GM12878 (cell line): ENCODE measurements around the gene MIPOL1. TPM values are rescaled to one million over a fixed set of nuclear protein-coding genes. Genes with fewer than 3 reads are reported as not detected.

Experiments used
- ATAC-seq: fragments of 200-7000 bp; cut with Tn5 transposase; 3 replicates; pipeline ENCODE4 v1.9.1; 2020; ENCODE audit warnings: mild to moderate bottlenecking, moderate library complexity
- BruUV-seq: library from RNA; stranded (reverse); fragments of 400-500 nt; replicated peaks from 2 replicates; lab custom pipeline; 2021; lab: Mats Ljungman, UMichigan
- CTCF ChIA-PET: fragments of 300-600 bp; sonication (Branson Sonifier 250); formaldehyde crosslinking; extraction: SDS; loops from one replicate; lab custom pipeline; 2021; ENCODE audit warnings: inconsistent platforms; lab: Yijun Ruan, JAX
- POLR2A ChIA-PET: fragments of 350-600 bp; formaldehyde crosslinking; extraction: SDS; loops from one replicate; lab custom pipeline; 2021; ENCODE audit warnings: inconsistent platforms; lab: Charles Lee
- RAD21 ChIA-PET: fragments of 300-600 bp; sonication (Branson Sonifier 250); formaldehyde crosslinking; loops from one replicate; lab custom pipeline; 2023; ENCODE audit warnings: antibody characterized with exemption; ENCODE audit not compliant: unreplicated experiment; lab: Charles Lee
- SMC1A ChIA-PET: fragments of 300-600 bp; sonication (Branson Sonifier 250); formaldehyde crosslinking; loops from one replicate; lab custom pipeline; 2023; ENCODE audit not compliant: unreplicated experiment, uncharacterized antibody; lab: Charles Lee
- DNase-seq: peaks from one replicate; pipeline ENCODE4 v3.0.0-alpha.2; 2011; ENCODE audit warnings: low read depth, low spot score
- FAIRE-seq: peaks from 3 replicates; lab custom pipeline; 2011; peaks lifted over from hg19 to GRCh38; lab: Jason Lieb, UNC
- H2AFZ ChIP-seq: 2 replicates; pipeline ENCODE4 v1.6.0; 2011; ENCODE audit warnings: low read depth, low read length, control low read depth; ENCODE audit not compliant: control insufficient read depth
- H3K27ac ChIP-seq: 2 replicates; pipeline ENCODE4 v1.5.1; 2011; ENCODE audit warnings: control low read depth; ENCODE audit not compliant: control insufficient read depth, insufficient read depth
- H3K27me3 ChIP-seq, 2 experiments: replicated peaks in 1 of 2; 2 replicates each; pipeline versions ENCODE4 v1.6.0 to v1.6.1; 2011; ENCODE audit warnings: low read length in 1 of 2; ENCODE audit not compliant: control insufficient read depth in 2 of 2, insufficient read depth in 2 of 2
- H3K36me3 ChIP-seq, 2 experiments: 2 replicates each; pipeline ENCODE4 v1.5.1; 2011; ENCODE audit warnings: low read length in 1 of 2; ENCODE audit not compliant: control insufficient read depth in 2 of 2, insufficient read depth in 2 of 2
- H3K4me1 ChIP-seq: 2 replicates; pipeline ENCODE4 v1.6.1; 2011; ENCODE audit warnings: mild to moderate bottlenecking, low read length, moderate library complexity, mixed read lengths; ENCODE audit not compliant: control insufficient read depth, insufficient read depth
- H3K4me2 ChIP-seq: 2 replicates; pipeline ENCODE4 v1.6.0; 2011; ENCODE audit warnings: control low read depth; ENCODE audit not compliant: control insufficient read depth, insufficient read depth
- H3K4me3 ChIP-seq: fragments of 200-600 bp; sonication (generic); 2 replicates; pipeline ENCODE4 v1.5.1; 2016
- H3K79me2 ChIP-seq: 2 replicates; pipeline ENCODE4 v1.6.0; 2011; ENCODE audit warnings: low read length; ENCODE audit not compliant: control insufficient read depth, insufficient read depth
- H3K9ac ChIP-seq: 2 replicates; pipeline ENCODE4 v1.8.0; 2011; ENCODE audit warnings: low read length, control low read depth, mixed read lengths; ENCODE audit not compliant: control insufficient read depth, insufficient read depth
- H3K9me3 ChIP-seq: replicated peaks from 3 replicates; pipeline ENCODE4 v1.5.1; 2011; ENCODE audit warnings: mild to moderate bottlenecking, low read length; ENCODE audit not compliant: control insufficient read depth, insufficient read depth
- H4K20me1 ChIP-seq: 2 replicates; pipeline ENCODE4 v1.6.0; 2011; ENCODE audit not compliant: control insufficient read depth, insufficient read depth
- CBFB ChIP-seq: IDR thresholded peaks from 2 replicates; pipeline ENCODE4 v1.6.1; 2016; ENCODE audit warnings: antibody characterized with exemption, low read depth
- CBX3 ChIP-seq: fragments of 200-600 bp; sonication (generic); IDR thresholded peaks from 2 replicates; pipeline ENCODE4 v1.6.1; 2016; ENCODE audit warnings: low read depth, borderline replicate concordance
- EED ChIP-seq: sonication (generic); IDR thresholded peaks from 2 replicates; pipeline ENCODE4 v1.6.1; 2016; ENCODE audit warnings: antibody characterized with exemption, low read depth
- EP300 ChIP-seq, 2 experiments: fragments of 150-350 bp in 1 of 2; IDR thresholded peaks; 2 replicates each; pipeline ENCODE4 v1.6.1; 2011 to 2012; ENCODE audit warnings: low read depth in 2 of 2, low read length in 2 of 2, borderline replicate concordance in 1 of 2, improper control_type of control experiment in 1 of 2, inconsistent platforms in 1 of 2; ENCODE audit not compliant: control insufficient read depth in 1 of 2
- HDAC6 ChIP-seq: fragments of 200-600 bp; sonication (generic); IDR thresholded peaks from one replicate; pipeline ENCODE4 v1.8.0; 2017; ENCODE audit warnings: antibody characterized with exemption; ENCODE audit not compliant: unreplicated experiment
- HSF1 ChIP-seq: fragments of 150-350 bp; IDR thresholded peaks from 2 replicates; pipeline ENCODE4 v1.6.1; 2014; ENCODE audit warnings: mild to moderate bottlenecking, low read depth, low read length
- NFYB ChIP-seq: IDR thresholded peaks from 2 replicates; pipeline ENCODE4 v1.6.1; 2011; ENCODE audit warnings: low read depth, mild to moderate bottlenecking, low read length, improper control_type of control experiment, moderate library complexity; ENCODE audit not compliant: insufficient read depth
- SIX5 ChIP-seq: IDR thresholded peaks from 2 replicates; pipeline ENCODE4 v1.6.1; 2011; ENCODE audit warnings: mild to moderate bottlenecking, low read depth, low read length, moderate library complexity; ENCODE audit not compliant: severe bottlenecking
- WGBS: methylation state at CpG from one replicate; pipeline ENCODE4 v1.1.6; 2016; ENCODE audit warnings: low lambda C conversion rate; ENCODE audit not compliant: insufficient replicate concordance, insufficient coverage; ENCODE audit errors: missing lambda C conversion rate; 5-methylcytosine and 5-hydroxymethylcytosine counted together
- in situ Hi-C: fragments of 300-500 bp; cut with MboI; formaldehyde crosslinking; loops from 9 replicates; pipeline ENCODE4 v1.14.3; 2018; ENCODE audit warnings: mixed read lengths
- intact Hi-C: fragments of 100-400 bp; cut with micrococcal nuclease; formaldehyde crosslinking; loops from one replicate; pipeline ENCODE4 v1.14.2; 2022; ENCODE audit not compliant: unreplicated experiment
- polyA plus RNA-seq, 11 experiments: library from polyadenylated mRNA; depleted of rRNA in 4 of 11; unstranded in 6 of 11; stranded (reverse) in 5 of 11; fragments of >200 nt; fragmentation: Nextera tagmentation in 4 of 11; fragmentation: Illumina TruSeq in 1 of 11; extraction: Ambion mirVana in 4 of 11; extraction: Trizol in 1 of 11; gene quantifications; 1 replicate in 1 of 11; 2 replicates in 10 of 11; pipeline versions ENCODE4 v1.2.1 to v1.2.3, GENCODE V29; 2011 to 2016; ENCODE audit warnings: inconsistent platforms in 2 of 11, missing spikeins in 2 of 11, low read depth in 1 of 11
- total RNA-seq, 4 experiments: library from RNA; depleted of rRNA in 3 of 4; stranded (reverse); fragments of >200 nt in 3 of 4; fragmentation: Illumina TruSeq in 1 of 4; extraction: Trizol in 1 of 4; gene quantifications; 2 replicates each; pipeline versions ENCODE4 v1.2.1 to v1.2.3, GENCODE V29; 2013 to 2021

Gene MIPOL1
- total and polyA plus RNA-seq, 10 of the 15 experiments (the other 5 are each of a cell fraction or from before 2014, with no cell fraction given) = 0.06 TPM; not detected in 9

- no peaks in the 10 kb centered on the region for H3K79me2 ChIP-seq
- RAD21 ChIA-PET = no interaction called here
- 6% methylated on average over 6 of the region's 6 CpGs for WGBS
- in situ Hi-C loops (no loop called here), intact Hi-C loops (no loop called here)
- H3K36me3 ChIP-seq = no peaks in the 10 kb centered on the region
- POLR2A ChIA-PET = no interaction called here
- TF ChIP-seq CBX3 (no peak), EP300 (IDR thresholded peaks at IDR 0.05; ENCODE audit: borderline replicate concordance in 1 of 2, control insufficient read depth in 1 of 2, low read depth in 2 of 2, low read length in 2 of 2) (no peak), CBFB (no peak), SIX5 (no peak), HDAC6 (no peak), NFYB (no peak), HSF1 (no peak), EED (no peak)
- H3K27ac ChIP-seq = no peak overlapping the region
- no peak overlapping the region for H3K4me2 ChIP-seq
- no peak overlapping the region for H3K9ac ChIP-seq
- CTCF ChIA-PET = no interaction called here
- DNase-seq = no peak
- FAIRE-seq = no peak
- no peaks in the 10 kb centered on the region; a peak in 1 of 4 replicates for H3K27me3 ChIP-seq
- no peaks in the 10 kb centered on the region; the same call in 2 of the 3 replicates for H3K9me3 ChIP-seq
- SMC1A ChIA-PET = no interaction called here
- H2AFZ ChIP-seq = no peak overlapping the region
- H4K20me1 ChIP-seq = no peaks in the 10 kb centered on the region
- no peak for ATAC-seq
- H3K4me3 ChIP-seq = no peak overlapping the region
- H3K4me1 ChIP-seq = no peaks in the 10 kb centered on the region
- no TSS peak for BruUV-seq
Observed at GRCh38 chr14:37588667-37588955, 390.9 kb downstream of the MIPOL1 start.
